ENCODE data around the gene UMAD1.

- TF ChIP-seq POLR2A (IDR thresholded peaks at IDR 0.05): no peak
- TF ChIP-seq CTCF (IDR thresholded peaks at IDR 0.05): no peak
These were observed 78.7 kb downstream of the UMAD1 start for GRCh38 chr7:7719236-7719635.

All from heart left ventricle (tissue), 13 donors.